MM.1S (cell line): ENCODE measurements around the gene ELANE.

Experiments used
- EZH2phosphoT487 ChIP-seq: fragments of 300-600 bp; sonication (generic); IDR thresholded peaks from 2 replicates; pipeline ENCODE4 v1.6.1; 2018; ENCODE audit warnings: antibody characterized with exemption, low read length
- TF ChIP-seq, protein P1 (sequence below): fragments of 300-600 bp; sonication (generic); IDR thresholded peaks from 2 replicates; pipeline ENCODE4 v1.5.1; 2016; ENCODE audit warnings: antibody characterized with exemption, low read length, mixed read lengths

GRCh38 chr19:824885-825284 is 27.2 kb upstream of the ELANE start:
- TF ChIP-seq EZH2phosphoT487 = no peak
- TF ChIP-seq, protein P1, sequence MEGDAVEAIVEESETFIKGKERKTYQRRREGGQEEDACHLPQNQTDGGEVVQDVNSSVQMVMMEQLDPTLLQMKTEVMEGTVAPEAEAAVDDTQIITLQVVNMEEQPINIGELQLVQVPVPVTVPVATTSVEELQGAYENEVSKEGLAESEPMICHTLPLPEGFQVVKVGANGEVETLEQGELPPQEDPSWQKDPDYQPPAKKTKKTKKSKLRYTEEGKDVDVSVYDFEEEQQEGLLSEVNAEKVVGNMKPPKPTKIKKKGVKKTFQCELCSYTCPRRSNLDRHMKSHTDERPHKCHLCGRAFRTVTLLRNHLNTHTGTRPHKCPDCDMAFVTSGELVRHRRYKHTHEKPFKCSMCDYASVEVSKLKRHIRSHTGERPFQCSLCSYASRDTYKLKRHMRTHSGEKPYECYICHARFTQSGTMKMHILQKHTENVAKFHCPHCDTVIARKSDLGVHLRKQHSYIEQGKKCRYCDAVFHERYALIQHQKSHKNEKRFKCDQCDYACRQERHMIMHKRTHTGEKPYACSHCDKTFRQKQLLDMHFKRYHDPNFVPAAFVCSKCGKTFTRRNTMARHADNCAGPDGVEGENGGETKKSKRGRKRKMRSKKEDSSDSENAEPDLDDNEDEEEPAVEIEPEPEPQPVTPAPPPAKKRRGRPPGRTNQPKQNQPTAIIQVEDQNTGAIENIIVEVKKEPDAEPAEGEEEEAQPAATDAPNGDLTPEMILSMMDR = no peak
